ENCODE data around the gene SMAGP. TPM values are rescaled to one million over a fixed set of nuclear protein-coding genes. Genes with fewer than 3 reads are reported as not detected.

The SMAGP gene
- total and polyA plus RNA-seq, 4 donors, result 2.4 to 6.4 (median 4.2) TPM

GRCh38 chr12:51205350-51205749 lies 64.9 kb downstream of the SMAGP start:
- DNase-seq (ENCODE audit: low spot score), result no peak
- no peak for TF ChIP-seq CTCF (IDR thresholded peaks at IDR 0.05; ENCODE audit: low read depth, low read length, missing input control)
- no peak for TF ChIP-seq HNF4G (IDR thresholded peaks at IDR 0.05)
- TF ChIP-seq SP1 (IDR thresholded peaks at IDR 0.05), result no peak
- TF ChIP-seq HNF4A (conservative IDR thresholded peaks at IDR 0.05), result no peak
- TF ChIP-seq RXRA (IDR thresholded peaks at IDR 0.05), result no peak
- no peak for TF ChIP-seq RAD21 (IDR thresholded peaks at IDR 0.05)
- TF ChIP-seq ZBTB33 (IDR thresholded peaks at IDR 0.05), result no peak
- no peak for TF ChIP-seq JUND (IDR thresholded peaks at IDR 0.05)
- TF ChIP-seq TAF1 (conservative IDR thresholded peaks at IDR 0.05), result no peak
- no peak for TF ChIP-seq YY1 (IDR thresholded peaks at IDR 0.05)
- no peak for TF ChIP-seq MAX (IDR thresholded peaks at IDR 0.05)

GRCh38 chr12:51202718-51203117 lies 67.5 kb downstream of the SMAGP start:
- Histone ChIP-seq H3K27me3 (ENCODE audit: control insufficient read depth in 4 of 4, insufficient read depth in 4 of 4, low read length in 3 of 4) (no peaks in the 10 kb centered on the region), H3K27ac (ENCODE audit: low read depth in 1 of 2, low read length in 2 of 2) (no peak overlapping the region), H3K4me3 (ENCODE audit: low read depth in 1 of 3, low read length in 3 of 3) (no peak overlapping the region), H3K9me3 (ENCODE audit: control insufficient read depth in 4 of 4, low read length in 3 of 4) (no peaks in the 10 kb centered on the region), H3K4me1 (ENCODE audit: control insufficient read depth in 4 of 4, insufficient read depth in 4 of 4, low read length in 3 of 4) (peaks cover 0 to 2% (median 0%) of the 10 kb centered on the region in 4 donors), H3K9ac (ENCODE audit: low read depth in 1 of 2, low read length in 2 of 2) (no peak overlapping the region), H3K36me3 (ENCODE audit: control insufficient read depth in 4 of 4, insufficient read depth in 3 of 4, low read depth in 1 of 4, low read length in 3 of 4) (no peaks in the 10 kb centered on the region)
- TF ChIP-seq MAX (IDR thresholded peaks at IDR 0.05) (no peak), NR2F2 (IDR thresholded peaks at IDR 0.05) (no peak), TAF1 (conservative IDR thresholded peaks at IDR 0.05) (no peak), FOXA1 (IDR thresholded peaks at IDR 0.05) (no peak), HNF4A (conservative IDR thresholded peaks at IDR 0.05) (no peak), HNF4G (IDR thresholded peaks at IDR 0.05) (no peak), SP1 (IDR thresholded peaks at IDR 0.05) (no peak), CTCF (IDR thresholded peaks at IDR 0.05; ENCODE audit: low read depth, low read length, missing input control) (no peak)
- WGBS, result 95% methylated on average over 5 of the region's 5 CpGs
- no peak for DNase-seq (ENCODE audit: low spot score)

More at GRCh38 chr12:51205350-51205749, 64.9 kb downstream of the SMAGP start:
- H3K9me3 ChIP-seq (ENCODE audit: control insufficient read depth in 4 of 4, low read length in 3 of 4), result no peaks in the 10 kb centered on the region
- H3K27me3 ChIP-seq (ENCODE audit: control insufficient read depth in 4 of 4, insufficient read depth in 4 of 4, low read length in 3 of 4), result no peaks in the 10 kb centered on the region
- H3K4me3 ChIP-seq (ENCODE audit: low read depth in 1 of 3, low read length in 3 of 3), result no peak overlapping the region
- H3K36me3 ChIP-seq (ENCODE audit: control insufficient read depth in 4 of 4, insufficient read depth in 3 of 4, low read depth in 1 of 4, low read length in 3 of 4), result no peaks in the 10 kb centered on the region
- no peak overlapping the region for H3K9ac ChIP-seq (ENCODE audit: low read depth in 1 of 2, low read length in 2 of 2)
- no peak overlapping the region for H3K27ac ChIP-seq (ENCODE audit: low read depth in 1 of 2, low read length in 2 of 2)
- WGBS, result 96% methylated on average over 6 of the region's 6 CpGs
- peaks cover 0 to under 1% (median 0%) of the 10 kb centered on the region in 4 donors for H3K4me1 ChIP-seq (ENCODE audit: control insufficient read depth in 4 of 4, insufficient read depth in 4 of 4, low read length in 3 of 4)

All from liver (tissue), 9 donors.